Aorta (tissue), 5 donors: ENCODE results near the gene KAT7. TPM values are rescaled to one million over a fixed set of nuclear protein-coding genes. Genes with fewer than 3 reads are reported as not detected.
A peak's percentile ranks its signal among the peaks of the same experiment; 100 is the strongest.

Experiments used
- ATAC-seq: fragments of 200-7000 bp; cut with Tn5 transposase; one replicate; pipeline ENCODE4 v1.9.1; 2022; ENCODE audit warnings: moderate library complexity; ENCODE audit not compliant: low FRiP score
- DNase-seq, 2 donors: peaks; one replicate each; pipeline ENCODE4 v3.0.0-alpha.2; 2020
- H3K27ac ChIP-seq, 2 donors: one replicate each; pipeline ENCODE4 v1.5.1; 2013; ENCODE audit warnings: low read length in 2 of 2, mild to moderate bottlenecking in 2 of 2, moderate library complexity in 2 of 2, control low read depth in 1 of 2, inconsistent platforms in 1 of 2, low read depth in 1 of 2
- H3K27me3 ChIP-seq, 2 donors: one replicate each; pipeline ENCODE4 v1.6.1; 2013; ENCODE audit warnings: control low read depth in 1 of 2, low read length in 1 of 2, mild to moderate bottlenecking in 1 of 2, moderate library complexity in 1 of 2; ENCODE audit not compliant: insufficient read depth in 2 of 2, control insufficient read depth in 1 of 2
- H3K36me3 ChIP-seq, 2 donors: one replicate each; pipeline ENCODE4 v1.6.1; 2013; ENCODE audit warnings: control low read depth in 1 of 2, low read length in 1 of 2, mild to moderate bottlenecking in 1 of 2; ENCODE audit not compliant: insufficient read depth in 2 of 2, control insufficient read depth in 1 of 2
- H3K4me1 ChIP-seq, 2 donors: one replicate each; pipeline ENCODE4 v1.6.1; 2013; ENCODE audit warnings: low read length in 2 of 2, control low read depth in 1 of 2, mild to moderate bottlenecking in 1 of 2, moderate library complexity in 1 of 2; ENCODE audit not compliant: insufficient read depth in 2 of 2, control insufficient read depth in 1 of 2
- H3K4me3 ChIP-seq, 2 donors: one replicate each; pipeline ENCODE4 v1.5.1; 2013; ENCODE audit warnings: low read length in 2 of 2, control low read depth in 1 of 2, mild to moderate bottlenecking in 1 of 2
- H3K9me3 ChIP-seq: one replicate; pipeline ENCODE4 v1.6.1; 2013; ENCODE audit warnings: mild to moderate bottlenecking, low read length; ENCODE audit not compliant: control insufficient read depth
- WGBS, 2 donors: extraction: QIAGEN DNeasy Blood & Tissue Kit; methylation state at CpG; one replicate each; pipeline ENCODE4 v1.1.7; 2013; 5-methylcytosine and 5-hydroxymethylcytosine counted together
- intact Hi-C, 2 donors: fragments of 100-400 bp; cut with DNase I; formaldehyde crosslinking; loops; one replicate each; pipeline versions ENCODE4 v1.14.2 to v1.15.0; 2022
- long read RNA-seq, 2 donors: library from polyadenylated mRNA; unstranded; transcript quantifications; one replicate each; pipeline ENCODE4 v2.0.0, GENCODE V29; 2020 to 2021
- polyA plus RNA-seq, 2 donors: library from polyadenylated mRNA; stranded (reverse); fragments of 200-250 nt; gene quantifications; one replicate each; pipeline ENCODE4 v1.2.3, GENCODE V29; 2013
- total RNA-seq, 2 donors: library from RNA; stranded (reverse); fragmentation: NEBNext Ultra II Directional; extraction: Animal tissue kit (Norgen Biotek cat#: 25700); gene quantifications; one replicate each; pipeline ENCODE4 v1.2.1, GENCODE V29; 2021
- donor health status: healthy with polysubstance abuse.
- donor health status: Bipolar disorder and iron deficiency.
- donor health status: DM: no; HTN: no; CAD: no.
- donor health status: DM: no; HTN: no; CAD: no.
- donor health status: DM: yes; HTN: yes; CAD: no.

KAT7 gene
- 10 to 100 TPM; 60.8 to 63.9 TPM for total RNA-seq
- 10 to 100 TPM in 1 of 2 donors, 1 to 10 TPM in 1; 6.1 to 17.4 TPM for polyA plus RNA-seq
- long read RNA-seq, donor 1, full-length matches to known transcripts, result 8 of 33 reads
- long read RNA-seq, donor 1, partial matches to known transcripts, result 14 of 33 reads
- long read RNA-seq, donor 1, other reads (novel, unspliced or antisense), result 11 of 33 reads
- long read RNA-seq, donor 2, full-length matches to known transcripts, result 6 of 13 reads
- long read RNA-seq, donor 2, partial matches to known transcripts, result 3 of 13 reads
- long read RNA-seq, donor 2, other reads (novel, unspliced or antisense), result 4 of 13 reads

DNA sequence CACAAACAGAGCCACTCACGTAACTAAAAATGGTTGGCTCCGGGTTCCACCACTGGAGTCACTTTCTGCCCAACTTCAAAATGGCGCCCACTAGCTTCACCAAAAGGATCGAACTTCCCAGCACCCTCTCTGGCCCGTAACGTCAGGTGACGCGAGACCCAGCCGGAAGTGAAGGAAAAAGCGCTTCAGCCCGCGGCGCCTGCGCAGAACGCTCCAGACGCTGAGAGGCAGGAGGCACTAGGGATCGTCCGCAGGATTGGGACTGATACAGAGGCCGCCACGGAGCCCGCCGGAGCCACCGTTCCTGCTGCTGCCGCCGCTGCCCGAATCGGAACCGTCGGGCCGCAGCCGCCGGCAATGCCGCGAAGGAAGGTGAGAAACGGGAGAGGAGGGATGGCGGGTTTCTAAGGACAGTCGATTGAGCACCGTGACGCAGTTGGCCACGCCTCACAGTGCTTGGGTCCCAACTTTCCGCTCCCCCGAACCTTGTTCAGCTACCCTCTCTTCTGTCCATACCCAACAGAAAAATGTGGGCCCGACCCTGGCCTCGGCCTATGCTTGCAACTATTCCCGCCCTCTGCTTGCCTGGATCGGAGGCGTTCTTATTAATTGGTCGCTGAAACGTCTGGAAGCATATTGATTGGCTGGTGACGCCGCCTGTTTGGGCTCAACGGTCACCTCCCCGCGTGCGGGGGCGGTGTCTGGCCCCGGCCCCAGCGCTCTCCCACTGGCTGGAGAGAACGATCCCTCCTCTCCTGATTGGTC is at the start of gene KAT7:
Gene KAT7 (plus strand): TSS at position 204 of the 765 bp plus-strand sequence. CDS start 154 bp downstream, at position 358.
- WGBS, 2 donors, result 0% methylated on average over 59 of the region's 59 CpGs
- intact Hi-C loops, result loop anchor here (1.0 to 5.0 kb wide), 4 partner anchors 24 to 221 kb away; partner anchors contain the start of genes FAM117A (in 1 of the 2) and TAC4 (in 1 of the 2)
- Histone ChIP-seq H3K36me3 (no peaks in the 10 kb centered on the region), H3K4me3 (peak within 1 kb of the TSS; percentile 64 to 86), H3K9me3 (no peaks in the 10 kb centered on the region), H3K27me3 (no peaks in the 10 kb centered on the region), H3K27ac (peak within 1 kb of the TSS; percentile 73 to 98), H3K4me1 (no peaks in the 10 kb centered on the region)
- ATAC-seq (peak; percentile 98), DNase-seq (peak; percentile 99)

DNA sequence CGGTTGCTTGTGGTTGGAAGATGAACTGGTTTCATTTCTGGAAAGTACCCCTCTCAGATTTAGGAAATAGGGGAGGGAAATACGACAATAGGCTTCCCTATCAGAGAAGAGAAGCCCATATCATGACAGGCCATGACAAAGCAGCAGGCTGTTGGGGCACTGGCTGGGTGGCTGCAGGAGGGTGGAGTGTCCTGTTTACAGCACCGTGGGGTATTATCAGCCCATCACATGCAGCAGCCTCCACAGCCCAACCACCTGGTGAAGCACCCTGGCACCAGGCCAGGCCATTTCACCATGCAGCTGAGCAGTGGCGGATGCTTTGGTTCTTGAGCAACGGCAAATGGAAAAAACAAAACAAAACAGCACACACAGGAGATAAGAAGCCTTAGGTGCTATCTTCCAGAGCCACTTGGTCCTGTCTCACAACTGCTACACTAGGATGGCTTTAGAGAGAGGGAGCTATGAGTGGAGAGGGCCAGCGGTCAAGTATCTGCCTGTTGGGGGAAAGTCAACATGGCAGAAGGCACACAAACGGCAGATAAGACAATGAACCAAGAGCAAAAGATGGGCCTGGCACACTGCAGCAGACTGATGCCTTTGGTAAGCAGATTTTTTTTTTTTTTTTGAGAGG is 48.7 kb upstream of the KAT7 start:
- intact Hi-C loops, result loop anchor here in 1 of 2 donors (5.0 kb wide), 1 partner anchor 38 kb away; no protein-coding TSS in a partner anchor
- WGBS, 2 donors, result 71 to 74% methylated on average over 7 of the region's 7 CpGs
- peaks cover 3 to 4% of the 10 kb centered on the region in 2 donors for H3K4me1 ChIP-seq

DNA sequence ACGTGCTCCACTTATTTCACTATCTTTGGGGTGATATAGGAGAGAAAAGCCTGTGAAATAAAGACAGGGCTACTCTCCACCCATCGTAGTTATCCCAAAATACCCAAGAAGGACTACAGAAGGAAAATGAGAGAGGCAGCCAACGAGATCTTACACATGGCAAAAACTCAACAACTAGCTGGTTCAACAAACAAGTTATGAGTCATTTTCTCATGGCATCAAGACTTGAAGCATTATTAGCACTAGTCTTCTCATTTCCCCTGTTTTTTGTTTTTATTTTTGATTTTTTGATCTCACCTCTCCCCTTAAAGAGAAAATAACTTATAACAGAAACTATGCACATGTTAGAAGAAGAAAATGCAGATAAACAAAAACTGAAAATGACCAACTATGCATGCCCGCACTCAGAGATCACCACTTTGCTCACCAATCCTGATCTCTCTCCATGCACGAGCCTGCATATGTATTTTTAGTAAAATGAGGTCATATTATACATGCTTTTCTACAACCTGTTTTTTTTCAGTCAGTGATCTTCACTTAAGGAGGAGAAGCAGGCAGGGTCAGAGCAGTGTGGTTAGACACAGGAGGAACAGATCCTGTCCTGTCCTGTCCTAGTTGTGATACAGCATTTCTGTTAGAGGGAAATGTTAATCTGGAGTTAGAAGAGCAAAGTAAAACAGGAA is 47.3 kb upstream of the KAT7 start:
- Histone ChIP-seq H3K27me3 (no peaks in the 10 kb centered on the region), H3K27ac (peak overlapping the region; percentile 97 to 99), H3K4me3 (no peak overlapping the region), H3K9me3 (no peaks in the 10 kb centered on the region), H3K4me1 (peaks cover 3 to 4% of the 10 kb centered on the region in 2 donors), H3K36me3 (no peaks in the 10 kb centered on the region)
- intact Hi-C loops, result loop anchor here in 1 of 2 donors (5.0 kb wide), 1 partner anchor 36 kb away; no protein-coding TSS in a partner anchor
- DNase-seq, result no peak
- peak; percentile 83 for ATAC-seq
- WGBS, 2 donors, result 1 to 4% methylated on average over 5 of the region's 5 CpGs

More for the DNA sequence above, 48.7 kb upstream of the KAT7 start:
- H3K4me3 ChIP-seq, result no peak overlapping the region
- no peaks in the 10 kb centered on the region for H3K9me3 ChIP-seq
- peak; percentile 61 for ATAC-seq
- peak overlapping the region in 1 of 2 donors; percentile 47 for H3K27ac ChIP-seq
- peak; percentile 83 to 90 for DNase-seq
- H3K36me3 ChIP-seq, result no peaks in the 10 kb centered on the region
- no peaks in the 10 kb centered on the region for H3K27me3 ChIP-seq

DNA sequence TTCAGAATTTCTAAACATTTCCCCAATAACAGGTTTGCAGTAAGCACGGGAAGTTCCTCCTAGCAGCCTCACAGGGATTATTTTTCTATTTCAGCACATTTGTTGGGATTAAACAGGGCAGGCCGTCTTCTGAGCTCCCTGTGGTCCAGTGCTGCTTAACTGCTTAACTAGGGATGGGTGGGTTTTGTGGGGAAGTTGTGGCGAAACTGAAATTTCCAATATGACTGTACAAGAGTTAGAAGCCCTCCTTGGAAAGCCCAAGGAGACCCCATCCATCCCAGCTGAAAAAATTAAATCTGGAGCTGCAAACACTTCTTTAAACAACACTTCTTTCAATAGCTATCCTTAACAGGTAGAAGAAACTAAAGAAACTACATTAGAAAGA is 46.8 kb upstream of the KAT7 start:
- intact Hi-C loops, result loop anchor here in 1 of 2 donors (5.0 kb wide), 1 partner anchor 36 kb away; no protein-coding TSS in a partner anchor
- ATAC-seq (no peak), DNase-seq (no peak)
- H3K4me3 ChIP-seq, result no peak overlapping the region
- no peaks in the 10 kb centered on the region for H3K36me3 ChIP-seq
- peaks cover 3 to 4% of the 10 kb centered on the region in 2 donors for H3K4me1 ChIP-seq
- no peaks in the 10 kb centered on the region for H3K27me3 ChIP-seq
- WGBS, 2 donors, result 28 to 32% methylated on average over 3 of the region's 3 CpGs
- peak overlapping the region; percentile 86 to 93 for H3K27ac ChIP-seq
- no peaks in the 10 kb centered on the region for H3K9me3 ChIP-seq

DNA sequence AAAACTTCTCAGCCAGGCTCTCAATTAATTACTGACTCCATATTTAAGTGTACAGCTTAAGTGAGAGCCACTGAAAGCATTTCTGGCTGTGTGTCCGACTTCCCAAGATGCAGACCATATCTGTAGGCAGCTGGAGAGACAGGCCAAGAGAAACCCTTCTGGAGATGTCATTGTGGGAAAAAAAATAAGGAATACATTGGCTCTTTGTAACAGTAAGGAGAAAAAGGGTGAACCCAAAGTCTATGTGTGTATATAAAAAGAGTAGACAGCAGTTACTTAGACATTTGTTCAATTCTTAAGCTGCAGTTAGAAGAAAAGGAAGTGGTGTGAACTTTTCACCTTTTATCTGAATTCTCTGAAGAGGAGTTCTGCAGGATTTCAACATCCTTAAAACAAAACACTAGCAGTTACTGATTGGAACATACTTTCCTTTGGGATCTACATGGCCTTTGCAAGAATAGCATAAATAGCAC is 46.3 kb upstream of the KAT7 start:
- no peaks in the 10 kb centered on the region for H3K36me3 ChIP-seq
- no peak for DNase-seq
- H3K27me3 ChIP-seq, result no peaks in the 10 kb centered on the region
- H3K4me1 ChIP-seq, result peaks cover 3 to 4% of the 10 kb centered on the region in 2 donors
- H3K9me3 ChIP-seq, result no peaks in the 10 kb centered on the region
- intact Hi-C loops, result loop anchor here in 1 of 2 donors (5.0 kb wide), 1 partner anchor 35 kb away; no protein-coding TSS in a partner anchor
- H3K27ac ChIP-seq, result peak overlapping the region; percentile 86 to 87
- peak; percentile 52 for ATAC-seq
- whole genome bisulfite sequencing, 2 donors, result 2 to 6% methylated on average over 1 of the region's 1 CpG
- H3K4me3 ChIP-seq, result no peak overlapping the region

DNA sequence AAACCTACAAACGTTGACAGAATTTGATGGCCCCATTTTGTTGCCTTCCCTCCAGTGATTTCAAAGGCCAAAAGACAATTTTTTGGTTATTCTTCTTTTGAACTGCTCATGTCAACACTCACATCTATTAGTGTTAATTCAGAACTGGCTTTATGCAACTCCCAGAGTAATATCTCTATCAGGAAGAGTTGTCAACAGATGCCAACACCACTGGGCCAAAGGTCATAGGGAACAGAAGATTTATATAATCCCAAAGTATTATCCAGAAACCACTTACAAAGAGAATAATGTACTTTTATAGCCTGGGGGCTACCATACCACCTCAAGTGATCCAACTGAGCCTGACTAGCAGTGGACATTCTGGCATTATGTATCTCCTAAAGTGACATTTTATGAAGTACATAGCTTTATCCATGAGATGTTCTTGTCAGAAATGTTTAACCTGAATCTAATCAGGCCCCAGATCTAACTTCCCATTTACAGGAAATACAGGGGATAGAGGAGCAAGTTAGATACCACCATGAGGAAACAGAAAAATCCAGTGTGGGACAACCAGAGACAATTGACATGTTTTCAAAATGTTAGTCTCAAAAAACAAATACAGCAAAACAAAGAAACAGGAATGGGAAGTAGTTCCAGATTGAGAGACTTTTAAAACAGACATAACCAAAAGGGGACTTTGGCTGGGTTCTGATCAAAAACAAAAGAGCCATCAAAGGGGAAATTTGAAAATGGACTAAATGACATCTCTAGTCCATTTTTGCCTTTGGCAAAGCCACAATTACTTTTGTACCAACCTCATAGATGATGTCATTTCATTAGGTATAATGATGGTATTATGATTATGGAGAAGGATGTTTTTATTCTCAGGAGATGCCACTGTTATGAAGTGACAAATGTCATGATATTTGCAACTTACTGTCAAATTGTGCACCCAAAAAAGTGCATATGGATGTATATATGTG is 43.0 kb upstream of the KAT7 start:
- Histone ChIP-seq H3K9me3 (no peaks in the 10 kb centered on the region), H3K27me3 (no peaks in the 10 kb centered on the region), H3K27ac (no peak overlapping the region), H3K4me3 (no peak overlapping the region), H3K36me3 (no peaks in the 10 kb centered on the region), H3K4me1 (peaks cover 0 to 3% of the 10 kb centered on the region in 2 donors)
- intact Hi-C loops, result no loop called here
- ATAC-seq (no peak), DNase-seq (no peak)
- WGBS, 2 donors, result 83 to 86% methylated on average over 1 of the region's 1 CpG

DNA sequence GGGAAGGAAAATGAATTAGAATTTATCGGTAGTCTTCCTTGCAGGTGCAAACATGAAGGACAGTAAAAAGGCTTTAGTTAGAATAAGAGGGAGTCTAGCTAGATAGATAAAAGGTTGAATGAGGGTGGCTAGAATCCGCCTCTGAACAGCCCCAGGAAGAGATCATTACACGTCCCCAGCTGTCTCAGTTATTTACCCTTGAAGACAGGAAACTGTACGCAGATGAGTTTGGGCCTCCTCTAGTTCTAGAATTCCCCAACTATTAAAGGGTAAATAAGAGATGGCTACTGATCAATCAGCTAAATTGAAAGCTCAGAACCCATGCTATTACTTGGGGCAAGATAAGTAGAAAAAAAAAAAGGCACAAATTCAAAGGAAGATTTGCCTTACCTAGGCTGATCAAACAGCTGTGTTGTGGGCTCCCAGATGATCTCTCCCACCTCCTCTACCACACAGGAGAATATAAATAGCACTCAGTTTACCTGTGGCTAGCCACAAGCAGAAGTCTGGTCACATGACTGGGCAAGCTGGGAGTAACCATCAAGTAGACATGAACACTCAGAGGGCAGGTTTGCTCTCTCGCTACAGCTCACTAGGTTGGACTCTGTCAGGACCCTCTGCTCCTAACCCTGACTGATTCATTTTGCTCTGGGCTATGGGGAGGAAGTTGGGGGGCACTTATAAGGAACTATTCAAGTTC is 41.5 kb upstream of the KAT7 start:
- intact Hi-C loops, result no loop called here
- Histone ChIP-seq H3K9me3 (no peaks in the 10 kb centered on the region), H3K4me1 (no peaks in the 10 kb centered on the region), H3K27ac (no peak overlapping the region), H3K4me3 (no peak overlapping the region), H3K27me3 (no peaks in the 10 kb centered on the region), H3K36me3 (no peaks in the 10 kb centered on the region)
- 91% methylated on average over 5 of the region's 5 CpGs for WGBS, 2 donors
- DNase-seq (no peak), ATAC-seq (no peak)
